SK-N-SH (cell line): ENCODE measurements around the gene BCL11B. TPM values are rescaled to one million over a fixed set of nuclear protein-coding genes. Genes with fewer than 3 reads are reported as not detected.

Source experiments
- CTCF ChIA-PET: fragments of 300-600, 350-600 bp; formaldehyde crosslinking; extraction: SDS; loops from one replicate; lab custom pipeline; 2021; lab: Yijun Ruan, JAX
- POLR2A ChIA-PET: fragments of 350-600 bp; sonication (Branson Sonifier 250); formaldehyde crosslinking; extraction: SDS; loops from one replicate; lab custom pipeline; 2020; ENCODE audit warnings: antibody characterized with exemption, inconsistent platforms; lab: Yijun Ruan, JAX
- DNase-seq: peaks from one replicate; pipeline ENCODE4 v3.0.0; 2012
- H2AFZ ChIP-seq: fragments of 200-600 bp; sonication (generic); 2 replicates; pipeline ENCODE4 v1.8.1; 2016; ENCODE audit warnings: antibody characterized with exemption, mild to moderate bottlenecking, low read depth
- H3F3A ChIP-seq: fragments of 200-600 bp; sonication (generic); replicated peaks from 2 replicates; pipeline ENCODE3; 2016; ENCODE audit warnings: antibody characterized with exemption, mild to moderate bottlenecking; ENCODE audit not compliant: insufficient read depth
- H3K27ac ChIP-seq, 2 experiments: fragments of 200-500 bp in 1 of 2; fragments of 200-600 bp in 1 of 2; sonication (Bioruptor generic) in 1 of 2; sonication (generic), shearing (Covaris generic) in 1 of 2; 2 replicates each; pipeline versions ENCODE4 v1.5.1 to v1.6.1; 2014 to 2016; ENCODE audit warnings: low read depth in 2 of 2, inconsistent platforms in 1 of 2, low read length in 1 of 2, mild to moderate bottlenecking in 1 of 2, mixed read lengths in 1 of 2
- H3K27me3 ChIP-seq: fragments of 200-600 bp; sonication (generic), shearing (Covaris generic); 2 replicates; pipeline ENCODE4 v1.6.1; 2016; ENCODE audit warnings: mixed run types; ENCODE audit not compliant: insufficient read depth
- H3K36me3 ChIP-seq, 2 experiments: fragments of 200-500 bp in 1 of 2; fragments of 200-600 bp in 1 of 2; sonication (Bioruptor generic) in 1 of 2; sonication (generic) in 1 of 2; replicated peaks in 1 of 2; 2 replicates each; pipeline versions ENCODE3 to v1.5.1; 2014 to 2016; ENCODE audit warnings: low read length in 1 of 2, mild to moderate bottlenecking in 1 of 2; ENCODE audit not compliant: insufficient read depth in 2 of 2, control insufficient read depth in 1 of 2
- H3K4me1 ChIP-seq, 2 experiments: fragments of 200-500 bp in 1 of 2; fragments of 200-600 bp in 1 of 2; sonication (Bioruptor generic) in 1 of 2; sonication (generic), shearing (Covaris generic) in 1 of 2; 2 replicates each; pipeline versions ENCODE4 v1.5.1 to v1.6.1; 2014 to 2016; ENCODE audit warnings: low read depth in 1 of 2, low read length in 1 of 2, mixed run types in 1 of 2; ENCODE audit not compliant: insufficient read depth in 2 of 2, control insufficient read depth in 1 of 2
- H3K4me2 ChIP-seq: fragments of 200-600 bp; sonication (generic), shearing (Covaris generic); 2 replicates; pipeline ENCODE4 v1.6.1; 2017; ENCODE audit warnings: mixed run types
- H3K4me3 ChIP-seq, 2 experiments: fragments of 200-500 bp in 1 of 2; fragments of 200-600 bp in 1 of 2; sonication (Bioruptor generic) in 1 of 2; sonication (generic), shearing (Covaris generic) in 1 of 2; 2 replicates each; pipeline versions ENCODE4 v1.5.1 to v1.8.1; 2014 to 2016; ENCODE audit warnings: low read depth in 2 of 2, inconsistent platforms in 1 of 2, low read length in 1 of 2, mild to moderate bottlenecking in 1 of 2, mixed read lengths in 1 of 2, moderate library complexity in 1 of 2
- H3K79me2 ChIP-seq: fragments of 200-600 bp; sonication (generic); 2 replicates; pipeline ENCODE4 v1.8.1; 2017; ENCODE audit warnings: mild to moderate bottlenecking; ENCODE audit not compliant: insufficient read depth
- H3K9ac ChIP-seq: fragments of 200-600 bp; sonication (generic); 2 replicates; pipeline ENCODE4 v1.6.1; 2017; ENCODE audit warnings: mixed run types
- H3K9me2 ChIP-seq: fragments of 200-600 bp; sonication (generic); 2 replicates; pipeline ENCODE4 v1.6.1; 2017; ENCODE audit warnings: mixed run types
- H3K9me3 ChIP-seq: fragments of 200-600 bp; sonication (generic); 2 replicates; pipeline ENCODE4 v1.6.1; 2017; ENCODE audit warnings: mixed run types, mild to moderate bottlenecking, moderate library complexity
- H4K20me1 ChIP-seq: fragments of 200-600 bp; sonication (generic); 2 replicates; pipeline ENCODE4 v1.6.1; 2017; ENCODE audit warnings: mild to moderate bottlenecking, mixed run types; ENCODE audit not compliant: insufficient read depth
- CTCF ChIP-seq: fragments of 200-600 bp; sonication (generic); IDR thresholded peaks from 2 replicates; pipeline ENCODE4 v1.6.1; 2017; ENCODE audit warnings: antibody characterized with exemption, mild to moderate bottlenecking, moderate library complexity
- EP300 ChIP-seq, 2 experiments: IDR thresholded peaks; 2 replicates each; pipeline versions ENCODE4 v1.4.0 to v1.6.1; 2012; ENCODE audit warnings: borderline replicate concordance in 1 of 2, low read depth in 1 of 2, low read length in 1 of 2
- EZH2phosphoT487 ChIP-seq: fragments of 200-600 bp; sonication (generic); IDR thresholded peaks from 2 replicates; pipeline ENCODE4 v1.6.1; 2017; ENCODE audit warnings: low read depth, mixed run types, mild to moderate bottlenecking, antibody characterized with exemption, moderate library complexity, borderline replicate concordance
- FOXJ3 ChIP-seq: sonication (generic); formaldehyde crosslinking; IDR thresholded peaks from 2 replicates; pipeline ENCODE4 v1.5.1; 2020; ENCODE audit warnings: mild to moderate bottlenecking, missing genetic modification reagents
- FOXM1 ChIP-seq: IDR thresholded peaks from 2 replicates; pipeline ENCODE4 v1.4.0; 2012; ENCODE audit warnings: low read depth, mild to moderate bottlenecking
- GATA2 ChIP-seq: sonication (generic); formaldehyde crosslinking; IDR thresholded peaks from 2 replicates; pipeline ENCODE4 v1.5.0; 2020; ENCODE audit warnings: mild to moderate bottlenecking, missing genetic modification reagents
- MAX ChIP-seq: IDR thresholded peaks from 2 replicates; pipeline ENCODE4 v1.4.0; 2012; ENCODE audit warnings: low read depth
- NFIC ChIP-seq: IDR thresholded peaks from 2 replicates; pipeline ENCODE4 v1.4.0; 2012; ENCODE audit warnings: borderline replicate concordance
- NRF1 ChIP-seq: IDR thresholded peaks from 2 replicates; pipeline ENCODE4 v1.6.1; 2012; ENCODE audit warnings: low read depth, mild to moderate bottlenecking, low read length
- PBX3 ChIP-seq: IDR thresholded peaks from 2 replicates; pipeline ENCODE4; 2012
- POLR2AphosphoS5 ChIP-seq: IDR thresholded peaks from 2 replicates; pipeline ENCODE4 v1.6.1; 2012; ENCODE audit warnings: low read depth, low read length
- RCOR1 ChIP-seq: fragments of 150-350 bp; IDR thresholded peaks from 2 replicates; pipeline ENCODE4 v1.6.1; 2017; ENCODE audit warnings: antibody characterized with exemption, low read length
- SMC3 ChIP-seq: IDR thresholded peaks from 2 replicates; pipeline ENCODE4 v1.6.1; 2012; ENCODE audit warnings: low read depth, low read length, improper control_type of control experiment
- TAF1 ChIP-seq: IDR thresholded peaks from 2 replicates; pipeline ENCODE4 v1.6.1; 2012; ENCODE audit warnings: low read depth, mild to moderate bottlenecking, low read length, moderate library complexity, borderline replicate concordance
- TCF12 ChIP-seq: IDR thresholded peaks from 2 replicates; pipeline ENCODE4 v1.4.0; 2012
- USF1 ChIP-seq: IDR thresholded peaks from 2 replicates; pipeline ENCODE4 v1.4.0; 2012; ENCODE audit warnings: low read depth, borderline replicate concordance
- WGBS: methylation state at CpG from one replicate; pipeline ENCODE4 v1.1.6; 2017; ENCODE audit warnings: low lambda C conversion rate; 5-methylcytosine and 5-hydroxymethylcytosine counted together
- polyA plus RNA-seq, 3 experiments: library from polyadenylated mRNA; depleted of rRNA; stranded (reverse); fragments of >200 nt; gene quantifications; 2 replicates each; pipeline ENCODE4 v1.2.3, GENCODE V29; 2012

The BCL11B gene
- polyA plus RNA-seq, 1 of the 3 experiments (the other 2 are of a cell fraction) = not detected

GRCh38 chr14:99309220-99309766, 37.3 kb upstream of the BCL11B start:
- Histone ChIP-seq H3K4me1 (no peaks in the 10 kb centered on the region), H3K9me3 (no peaks in the 10 kb centered on the region), H2AFZ (no peak overlapping the region), H3K4me3 (no peak overlapping the region), H3K36me3 (no peaks in the 10 kb centered on the region), H3K27ac (no peak overlapping the region), H3K79me2 (no peaks in the 10 kb centered on the region), H3K9me2 (no peaks in the 10 kb centered on the region), H3K27me3 (peaks cover 1% of the 10 kb centered on the region; the same call in 1 of the 2 replicates), H3K4me2 (no peak overlapping the region), H4K20me1 (no peaks in the 10 kb centered on the region), H3K9ac (no peak overlapping the region), H3F3A (no peaks in the 10 kb centered on the region)
- DNase-seq = no peak
- TF ChIP-seq POLR2AphosphoS5 (no peak), GATA2 (no peak), SMC3 (no peak), CTCF (no peak), EZH2phosphoT487 (no peak), MAX (no peak), NFIC (no peak), EP300 (IDR thresholded peaks at IDR 0.05; ENCODE audit: borderline replicate concordance in 1 of 2, low read depth in 1 of 2, low read length in 1 of 2) (no peak), RCOR1 (no peak), TAF1 (no peak), FOXJ3 (CRISPR knock-in tag) (no peak), TCF12 (no peak), USF1 (no peak), NRF1 (no peak), PBX3 (no peak), FOXM1 (no peak)
- WGBS = 44% methylated on average over 4 of the region's 4 CpGs
- CTCF ChIA-PET = interaction anchor here (1.3 kb wide), 1 partner anchor 10 kb away, joined by 5 read pairs; no protein-coding TSS in a partner anchor
- POLR2A ChIA-PET = no interaction called here
